ENCODE results near the gene IRF4.

Gene IRF4

GRCh38 chr6:403659-404655, 12.4 kb downstream of the IRF4 start:
- no peak for DNase-seq (ENCODE audit: low spot score)
- TF ChIP-seq CTCF (IDR thresholded peaks at IDR 0.05; ENCODE audit: extremely low read depth, insufficient read depth, missing control alignments): no peak
- in situ Hi-C loops (cut with MboI; ENCODE audit: low pct_unique_long_range_greater_than_20kb, low sequenced_read_pairs, unreplicated experiment): no loop called here

GRCh38 chr6:404685-405423, 13.3 kb downstream of the IRF4 start:
- in situ Hi-C loops (cut with MboI; ENCODE audit: low pct_unique_long_range_greater_than_20kb, low sequenced_read_pairs, unreplicated experiment): no loop called here
- TF ChIP-seq CTCF (IDR thresholded peaks at IDR 0.05; ENCODE audit: extremely low read depth, insufficient read depth, missing control alignments): no peak
- DNase-seq (ENCODE audit: low spot score): no peak

GRCh38 chr6:408148-408547, 16.6 kb downstream of the IRF4 start:
- no peak for TF ChIP-seq CTCF (IDR thresholded peaks at IDR 0.05; ENCODE audit: extremely low read depth, insufficient read depth, missing control alignments)
- in situ Hi-C loops (cut with MboI; ENCODE audit: low pct_unique_long_range_greater_than_20kb, low sequenced_read_pairs, unreplicated experiment): no loop called here
- DNase-seq (ENCODE audit: low spot score): no peak

- no peak for DNase-seq (ENCODE audit: low spot score)
- in situ Hi-C loops (cut with MboI; ENCODE audit: low pct_unique_long_range_greater_than_20kb, low sequenced_read_pairs, unreplicated experiment): no loop called here
These were observed 17.1 kb downstream of the IRF4 start for GRCh38 chr6:408599-409102.

GRCh38 chr6:409370-409972, 17.9 kb downstream of the IRF4 start:
- no peak for DNase-seq (ENCODE audit: low spot score)
- in situ Hi-C loops (cut with MboI; ENCODE audit: low pct_unique_long_range_greater_than_20kb, low sequenced_read_pairs, unreplicated experiment): no loop called here
- no peak for TF ChIP-seq CTCF (IDR thresholded peaks at IDR 0.05; ENCODE audit: extremely low read depth, insufficient read depth, missing control alignments)

More at GRCh38 chr6:408599-409102, 17.1 kb downstream of the IRF4 start:
- TF ChIP-seq CTCF (IDR thresholded peaks at IDR 0.05; ENCODE audit: extremely low read depth, insufficient read depth, missing control alignments): peak; percentile 22

Data from GM13977 (cell line).